Right kidney (tissue), 1 donor: ENCODE measurements around the gene ZNF512.
"Not testable (repeated sequence)": the region's sequence is repeated elsewhere in the genome, so short reads cannot be mapped to it uniquely, and the experiment has no call there.

Experiments
- DNase-seq: peaks from one replicate; pipeline ENCODE4 v3.0.0-alpha.2; 2016

ZNF512 gene

DNA sequence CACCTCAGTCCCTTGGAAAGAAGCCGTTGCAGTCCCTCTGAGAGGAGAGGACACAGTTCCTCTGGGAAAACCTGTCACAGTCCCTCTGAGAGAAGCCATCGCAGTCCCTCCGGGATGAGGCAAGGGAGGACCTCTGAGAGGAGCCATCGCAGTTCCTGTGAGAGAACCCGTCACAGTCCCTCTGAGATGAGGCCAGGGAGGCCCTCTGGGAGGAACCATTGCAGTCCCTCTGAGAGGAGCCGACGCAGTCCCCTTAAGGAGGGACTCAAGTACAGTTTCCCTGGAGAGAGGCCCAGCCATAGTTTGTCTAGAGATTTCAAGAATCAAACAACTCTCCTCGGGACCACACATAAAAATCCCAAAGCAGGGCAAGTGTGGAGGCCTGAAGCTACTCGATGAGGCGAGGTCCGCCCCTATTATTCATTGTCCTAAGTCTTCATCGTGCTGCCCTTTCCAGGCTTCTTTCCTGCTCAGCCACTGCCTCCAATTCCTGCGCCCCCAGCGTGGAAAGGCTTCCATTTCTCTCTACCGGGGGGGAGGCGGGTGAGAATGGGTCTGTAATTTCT lies 630 bp upstream of the ZNF512 start:
- no peak for DNase-seq

DNA sequence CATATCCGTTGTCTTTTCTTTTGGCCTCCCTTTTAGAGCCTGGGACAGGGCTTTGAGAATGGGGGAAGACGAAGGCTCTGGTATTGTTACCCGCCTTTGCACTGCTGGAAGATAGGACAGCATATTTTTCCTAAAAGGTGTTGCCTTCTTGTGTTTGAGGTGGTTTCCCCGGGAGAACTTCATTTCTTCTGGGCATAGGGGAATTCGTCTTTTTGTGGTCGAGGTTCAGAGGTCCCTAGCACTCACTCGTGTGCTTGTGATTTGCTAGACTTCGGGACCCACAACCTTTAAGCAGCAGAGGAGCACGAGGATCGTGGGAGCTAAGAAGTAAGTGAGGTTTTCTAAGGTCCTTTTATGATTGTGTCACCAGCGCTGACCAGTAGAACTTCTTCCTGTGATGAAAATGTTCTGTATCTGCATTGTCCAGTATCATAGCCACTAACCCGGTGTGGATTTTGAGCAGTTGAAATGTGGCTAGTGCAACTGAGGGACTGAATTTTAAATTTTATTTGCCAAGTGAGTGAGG lies 611 bp downstream of the ZNF512 start:
- DNase-seq: no peak

DNA sequence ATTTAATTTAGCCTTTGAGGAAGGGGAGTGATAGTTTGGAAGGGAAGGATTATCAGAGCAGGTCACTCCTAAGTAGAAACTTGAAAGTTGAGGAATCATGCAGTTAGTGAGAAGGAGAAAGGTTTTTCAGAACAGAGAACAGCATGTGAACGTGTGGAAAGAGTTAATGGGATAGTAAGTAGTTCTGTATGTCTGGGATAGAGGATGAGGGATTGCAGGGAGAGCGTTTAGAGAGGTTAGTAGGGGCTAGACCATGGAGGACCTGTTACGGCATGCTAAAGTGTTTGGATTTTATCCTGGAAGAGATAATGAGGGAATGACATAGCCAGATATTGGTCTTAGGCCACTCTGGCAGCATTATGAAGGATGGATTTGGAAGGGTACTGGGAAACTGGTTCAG lies 1.8 kb downstream of the ZNF512 start:
- no peak for DNase-seq

DNA sequence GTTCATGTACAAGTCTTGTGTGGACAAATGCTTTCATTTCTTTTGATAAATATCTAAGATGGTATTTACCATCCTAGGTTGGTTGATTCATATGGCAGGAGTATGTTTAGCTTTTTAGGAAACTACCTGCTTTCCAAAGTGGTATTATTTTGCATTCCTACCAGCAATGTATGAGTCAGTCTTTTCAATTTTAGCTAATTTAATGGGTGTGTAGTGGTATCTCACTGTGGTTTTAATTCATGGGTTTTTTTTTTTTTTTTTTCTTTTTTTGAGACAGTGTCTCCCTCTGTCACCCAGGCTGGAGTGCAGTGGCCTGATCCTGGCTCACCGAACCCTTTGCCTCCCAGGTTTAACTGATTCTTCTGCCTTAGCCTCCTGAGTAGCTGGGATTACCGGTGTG lies 4.2 kb downstream of the ZNF512 start:
- no peak for DNase-seq

DNA sequence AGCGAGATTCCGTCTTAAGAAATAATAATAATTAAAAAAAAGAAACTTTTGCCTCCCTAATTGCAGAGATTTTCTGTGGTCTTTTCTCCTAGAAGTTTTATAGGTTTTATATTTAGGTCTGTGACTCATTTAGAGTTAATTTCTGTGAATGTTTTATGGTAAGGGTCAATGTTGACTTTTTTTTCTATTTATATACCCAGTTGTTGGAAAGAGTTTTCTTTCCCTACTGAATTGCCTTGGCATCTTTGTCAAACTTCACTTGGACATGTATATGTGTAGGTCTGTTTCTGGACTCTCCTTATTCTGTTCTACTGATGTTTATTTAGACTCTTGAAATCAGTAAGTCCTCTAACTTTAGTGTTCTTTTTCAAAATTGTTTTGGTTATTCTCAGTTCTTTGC lies 5.5 kb downstream of the ZNF512 start:
- DNase-seq: no peak

DNA sequence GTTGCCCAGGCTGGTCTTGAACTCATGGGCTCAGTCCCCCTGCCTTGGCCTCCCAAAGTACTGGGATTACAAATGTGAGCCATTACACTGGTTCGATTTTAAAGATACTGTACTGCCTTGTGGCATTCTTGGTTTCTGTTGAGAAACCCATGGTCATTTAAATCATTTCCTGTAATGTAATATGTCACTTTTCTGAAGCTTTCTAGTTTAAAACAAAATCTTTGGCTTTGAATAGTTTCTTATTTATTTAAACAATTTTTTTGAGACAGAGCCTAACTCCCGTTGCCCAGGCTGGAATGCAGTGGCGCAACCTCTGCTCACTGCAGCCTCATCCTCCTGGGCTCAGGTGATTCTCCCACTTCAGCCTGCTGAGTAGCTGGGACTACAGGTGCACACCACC lies 8.9 kb downstream of the ZNF512 start:
- no peak for DNase-seq

DNA sequence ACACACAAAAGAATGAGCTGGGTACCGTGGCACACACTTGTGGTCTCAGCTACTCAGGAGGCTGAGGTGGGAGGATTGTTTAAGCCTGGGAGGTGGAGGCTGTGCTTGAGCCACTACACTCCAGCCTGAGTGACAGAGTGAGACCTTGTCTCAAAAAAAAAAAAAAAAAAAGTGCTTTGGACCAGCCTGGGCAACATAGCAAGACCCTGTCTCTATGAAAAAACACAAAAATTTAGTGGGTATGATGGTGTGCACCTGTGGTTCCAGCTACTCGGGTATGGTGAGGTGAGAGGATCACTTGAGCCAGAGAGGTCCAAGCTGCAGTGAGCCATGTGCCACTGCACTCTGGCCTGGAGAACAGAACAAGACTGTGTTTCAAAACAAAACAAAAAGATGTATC lies 10.4 kb downstream of the ZNF512 start:
- no peak for DNase-seq

DNA sequence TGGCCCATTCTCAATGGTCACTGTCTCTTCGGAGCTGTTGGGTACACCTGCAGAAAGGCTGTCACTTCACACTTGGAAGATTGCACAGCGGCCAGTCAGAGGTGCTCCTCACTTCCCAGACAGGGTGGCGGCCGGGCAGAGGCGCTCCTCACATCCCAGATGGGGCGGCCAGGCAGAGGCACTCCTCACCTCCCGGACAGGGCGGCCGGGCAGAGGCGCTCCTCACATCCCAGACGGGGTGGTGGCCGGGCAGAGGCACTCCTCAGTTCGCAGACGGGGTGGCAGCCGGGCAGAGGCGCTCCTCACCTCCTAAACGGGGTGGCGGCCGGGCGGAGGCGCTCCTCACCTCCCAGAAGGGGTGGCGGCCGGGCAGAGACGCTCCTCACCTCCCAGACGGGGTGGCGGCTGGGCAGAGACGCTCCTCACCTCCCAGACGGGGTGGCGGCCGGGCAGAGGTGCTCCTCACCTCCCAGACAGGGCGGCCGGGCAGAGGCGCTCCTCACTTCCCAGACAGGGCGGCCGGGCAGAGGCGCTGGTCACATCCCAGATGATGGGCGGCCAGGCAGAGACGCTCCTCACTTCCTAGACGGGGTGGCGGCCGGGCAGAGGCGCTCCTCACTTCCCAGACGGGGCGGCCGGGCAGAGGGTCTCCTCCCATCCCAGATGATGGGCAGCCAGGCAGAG lies 11.3 kb downstream of the ZNF512 start:
- not testable (repeated sequence) for DNase-seq

DNA sequence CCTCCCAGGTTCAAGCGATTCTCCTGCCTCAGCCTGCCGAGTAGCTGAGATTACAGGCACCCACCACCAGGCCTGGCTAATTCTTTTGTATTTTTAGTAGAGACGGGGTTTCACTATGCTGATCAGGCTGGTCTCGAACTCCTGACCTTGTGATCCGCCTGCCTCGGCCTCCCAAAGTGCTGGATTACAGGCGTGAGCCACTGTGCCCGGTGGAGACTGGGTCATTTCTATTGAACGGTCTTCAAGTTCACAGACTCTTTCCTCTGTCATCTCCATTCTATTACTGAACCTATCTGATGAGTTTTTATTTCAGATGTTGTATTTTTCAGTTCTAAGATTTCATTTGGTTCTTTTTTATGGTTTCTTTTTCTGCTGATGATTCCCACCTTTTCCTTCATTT lies 12.6 kb downstream of the ZNF512 start:
- not testable (repeated sequence) for DNase-seq

DNA sequence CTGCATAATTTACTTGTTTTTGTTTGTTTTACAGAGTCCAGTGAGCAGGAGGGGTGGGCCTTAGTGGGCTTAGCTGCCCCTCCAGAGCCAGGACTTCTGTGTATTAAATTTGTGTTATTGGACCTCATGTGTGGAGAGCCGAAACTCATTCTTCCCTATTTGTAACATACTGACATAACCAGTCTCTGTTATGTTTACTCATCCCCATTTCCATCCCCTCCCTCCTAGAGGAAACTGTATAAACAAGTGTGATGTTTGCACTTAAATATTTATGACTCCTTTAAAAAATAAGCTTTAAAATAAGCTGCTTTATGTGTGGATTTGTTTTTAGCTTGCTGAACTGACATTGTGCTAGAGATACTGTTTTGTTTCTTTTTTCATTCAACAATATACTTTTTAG lies 13.8 kb downstream of the ZNF512 start:
- no peak for DNase-seq

DNA sequence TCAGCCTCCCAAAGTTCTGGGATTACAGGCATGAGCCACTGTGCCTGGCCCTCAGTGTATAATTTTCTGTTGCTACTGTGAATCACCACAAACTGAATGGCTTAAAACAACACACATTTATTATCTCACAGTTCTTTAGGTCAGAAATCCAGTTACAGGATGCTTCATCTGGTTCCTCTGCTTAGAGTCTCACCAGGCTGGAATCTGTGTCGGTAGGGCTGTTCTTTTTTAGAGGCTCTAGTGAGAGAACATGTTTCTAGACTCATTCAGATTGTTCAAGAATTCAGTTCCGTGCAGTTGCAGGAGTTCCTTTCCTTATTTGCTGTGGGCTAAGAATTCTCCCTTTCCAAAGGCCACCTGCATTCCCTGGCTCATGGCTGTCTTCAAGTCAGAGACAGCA lies 23.8 kb downstream of the ZNF512 start:
- no peak for DNase-seq

DNA sequence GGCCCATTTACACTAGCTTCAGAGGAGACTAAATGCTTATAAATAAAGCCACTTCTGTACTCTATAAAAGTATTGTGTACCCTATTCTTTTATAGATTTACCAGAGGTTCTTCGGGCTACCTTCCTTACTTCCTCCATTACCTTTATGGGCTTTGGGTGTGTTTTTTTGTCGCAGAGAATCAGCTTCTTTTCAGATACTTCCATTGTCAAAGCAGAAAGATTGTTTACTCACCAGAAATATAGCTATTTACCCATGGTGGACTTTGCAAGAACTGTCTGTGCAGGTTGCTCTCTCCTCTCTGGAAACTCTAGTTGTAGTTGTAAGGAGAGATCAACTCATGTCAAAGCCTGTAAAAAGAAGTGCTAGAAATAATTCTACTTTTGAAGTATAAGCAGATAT lies 31.1 kb downstream of the ZNF512 start:
- DNase-seq: no peak

DNA sequence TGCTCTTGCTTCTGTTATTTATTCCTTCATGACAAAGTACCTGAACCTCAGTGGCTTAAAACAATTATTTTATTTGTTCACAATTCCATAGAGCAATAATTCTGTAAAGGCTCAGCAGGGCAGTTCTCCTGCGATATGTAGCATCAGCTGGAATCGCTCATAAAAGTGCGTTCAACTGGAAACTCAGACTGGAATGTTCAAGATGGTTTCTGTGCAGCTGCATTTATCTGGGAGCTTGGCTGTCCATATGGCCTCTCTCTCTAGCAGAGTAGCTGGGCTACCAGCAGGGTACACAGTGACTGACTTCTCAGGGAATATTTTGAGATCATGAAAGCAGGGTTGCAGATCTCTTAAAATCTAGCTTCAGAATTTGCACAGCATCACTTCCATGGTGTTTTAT lies 32.5 kb downstream of the ZNF512 start:
- DNase-seq: no peak

DNA sequence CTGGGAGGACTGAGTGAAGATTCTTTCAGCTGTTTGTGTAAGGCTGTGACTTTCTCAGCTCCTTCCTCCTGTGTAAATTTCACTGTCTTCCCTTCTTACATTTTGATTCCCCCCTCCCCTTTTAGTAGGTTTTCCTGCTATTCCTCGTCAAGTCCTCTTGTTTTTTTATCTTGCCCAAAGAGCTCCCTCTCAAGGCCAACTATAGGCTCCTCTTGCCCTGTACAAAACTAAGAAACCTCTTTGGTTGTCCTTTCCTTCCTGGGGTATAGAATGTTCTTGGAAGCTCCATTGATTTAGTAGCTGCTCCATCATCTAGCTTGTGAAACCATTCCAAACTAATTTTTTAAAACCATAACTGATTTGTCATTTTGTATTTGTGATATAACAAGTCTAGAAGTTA lies 38.7 kb downstream of the ZNF512 start:
- no peak for DNase-seq

DNA sequence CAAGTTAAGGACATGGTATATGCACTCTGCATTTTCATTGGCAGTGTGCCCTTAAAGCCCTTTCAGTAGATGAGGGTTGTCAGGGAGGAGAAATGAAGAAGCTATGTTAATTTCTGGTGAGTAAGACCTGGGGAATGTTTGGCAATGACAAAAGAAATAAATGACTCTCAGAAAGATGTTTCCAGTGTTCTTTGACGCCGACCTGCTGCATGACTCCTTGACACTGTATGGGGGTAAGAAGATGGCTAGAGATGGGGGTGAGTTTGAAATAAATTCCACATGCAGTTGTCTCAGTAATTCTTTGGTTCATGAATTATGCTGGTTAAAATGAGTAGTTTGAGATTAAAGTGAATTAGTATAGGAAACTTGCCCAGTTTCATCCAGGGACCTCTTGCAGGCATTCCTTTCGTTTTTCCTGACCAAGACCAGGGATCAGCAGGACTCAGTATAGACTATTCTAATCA lies 40.1 kb downstream of the ZNF512 start:
- no peak for DNase-seq

DNA sequence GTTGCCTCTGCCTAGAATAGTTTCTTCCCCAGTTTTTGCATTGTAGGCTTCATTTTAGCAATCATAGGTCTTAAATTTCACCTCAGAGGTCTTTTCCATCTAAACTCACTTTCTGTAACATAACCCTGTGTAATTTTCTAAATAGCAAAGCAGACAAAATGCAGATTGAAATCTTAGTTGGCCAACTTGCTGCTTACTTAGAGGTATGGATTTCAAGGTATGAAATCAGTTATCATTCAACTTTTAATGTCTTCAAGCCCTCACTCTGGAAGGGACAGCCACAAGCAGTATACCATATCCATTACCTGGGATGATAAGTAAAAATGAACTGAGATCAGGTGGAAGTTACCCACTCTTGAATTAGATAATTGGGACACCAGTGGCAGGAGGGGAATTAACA lies 42.1 kb downstream of the ZNF512 start:
- DNase-seq: no peak

DNA sequence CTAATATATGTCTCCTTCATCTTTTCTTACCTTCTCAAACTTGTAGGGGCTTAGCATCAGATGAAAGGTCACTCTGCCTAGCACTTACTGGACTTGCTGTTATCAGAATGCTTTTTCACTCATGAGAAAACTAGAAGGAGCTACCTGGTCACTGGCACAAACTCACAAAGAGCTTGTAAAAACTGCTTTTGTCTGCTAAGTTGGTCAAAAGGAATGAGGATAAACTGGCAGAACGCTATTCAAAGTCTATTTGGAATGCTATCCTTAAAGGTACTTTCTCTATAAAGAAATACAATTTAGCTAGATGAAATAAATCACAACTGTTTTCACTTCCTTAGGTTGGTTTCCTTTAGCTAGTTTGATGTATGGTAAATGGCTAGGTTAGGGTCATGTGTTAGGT lies 43.5 kb downstream of the ZNF512 start:
- DNase-seq: not testable (repeated sequence)

DNA sequence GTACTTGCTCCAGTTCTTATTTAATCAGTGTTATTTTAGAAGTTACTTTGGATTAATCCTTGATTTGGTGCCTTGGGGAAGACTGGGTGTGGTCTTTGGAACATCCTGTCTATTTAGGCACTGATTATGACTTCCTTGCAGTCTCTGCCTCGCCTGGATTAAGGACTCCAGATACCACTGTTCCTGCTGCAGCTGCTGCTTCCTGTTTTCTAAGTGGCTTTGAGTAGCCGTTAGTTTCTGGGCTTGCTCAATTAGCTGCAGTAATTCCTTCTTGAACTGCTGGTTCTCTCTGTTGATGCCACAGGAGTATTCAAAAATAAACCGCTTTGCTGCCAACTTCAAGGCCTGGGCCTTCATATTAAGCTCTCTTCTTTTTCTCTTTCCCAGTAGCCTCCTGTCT lies 44.1 kb downstream of the ZNF512 start:
- not testable (repeated sequence) for DNase-seq

DNA sequence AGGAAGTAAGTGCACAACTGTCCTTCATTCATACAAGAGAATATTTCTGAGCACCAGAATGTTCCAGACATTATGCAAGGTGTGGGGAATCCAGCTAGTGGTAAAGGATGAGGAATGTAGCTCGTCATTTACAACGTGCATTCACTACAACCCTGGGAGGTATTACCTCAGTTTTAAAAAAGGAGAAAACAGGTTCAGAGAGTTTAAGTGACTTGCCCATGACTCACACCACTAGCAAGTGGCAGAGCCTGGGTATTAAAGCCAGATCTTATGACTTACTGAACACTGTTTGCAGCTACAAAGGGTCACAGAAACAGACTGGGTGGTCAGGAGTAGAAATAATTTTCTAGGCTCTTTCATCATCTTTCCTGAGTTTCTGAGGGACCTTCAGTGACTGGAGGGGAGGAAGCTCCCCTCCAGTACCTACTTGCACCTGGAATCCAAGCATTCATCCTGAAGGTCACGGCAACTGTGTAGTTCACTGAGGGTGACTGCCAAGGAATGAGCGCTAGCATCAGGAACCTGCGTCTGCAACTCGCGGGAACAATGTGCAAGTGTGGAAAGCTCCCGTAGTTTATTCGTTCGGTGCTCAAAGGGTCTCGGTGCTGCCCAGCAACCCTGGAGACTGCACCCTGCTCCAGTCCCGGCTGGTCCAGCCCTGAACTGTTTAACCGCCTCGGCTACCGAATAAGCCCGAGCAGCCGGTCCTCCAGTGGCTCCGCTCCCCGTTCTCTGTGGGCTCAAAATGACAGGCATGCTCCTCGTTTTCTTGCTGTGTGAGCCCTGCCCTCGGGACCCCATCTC lies 45.3 kb downstream of the ZNF512 start:
- no peak for DNase-seq

DNA sequence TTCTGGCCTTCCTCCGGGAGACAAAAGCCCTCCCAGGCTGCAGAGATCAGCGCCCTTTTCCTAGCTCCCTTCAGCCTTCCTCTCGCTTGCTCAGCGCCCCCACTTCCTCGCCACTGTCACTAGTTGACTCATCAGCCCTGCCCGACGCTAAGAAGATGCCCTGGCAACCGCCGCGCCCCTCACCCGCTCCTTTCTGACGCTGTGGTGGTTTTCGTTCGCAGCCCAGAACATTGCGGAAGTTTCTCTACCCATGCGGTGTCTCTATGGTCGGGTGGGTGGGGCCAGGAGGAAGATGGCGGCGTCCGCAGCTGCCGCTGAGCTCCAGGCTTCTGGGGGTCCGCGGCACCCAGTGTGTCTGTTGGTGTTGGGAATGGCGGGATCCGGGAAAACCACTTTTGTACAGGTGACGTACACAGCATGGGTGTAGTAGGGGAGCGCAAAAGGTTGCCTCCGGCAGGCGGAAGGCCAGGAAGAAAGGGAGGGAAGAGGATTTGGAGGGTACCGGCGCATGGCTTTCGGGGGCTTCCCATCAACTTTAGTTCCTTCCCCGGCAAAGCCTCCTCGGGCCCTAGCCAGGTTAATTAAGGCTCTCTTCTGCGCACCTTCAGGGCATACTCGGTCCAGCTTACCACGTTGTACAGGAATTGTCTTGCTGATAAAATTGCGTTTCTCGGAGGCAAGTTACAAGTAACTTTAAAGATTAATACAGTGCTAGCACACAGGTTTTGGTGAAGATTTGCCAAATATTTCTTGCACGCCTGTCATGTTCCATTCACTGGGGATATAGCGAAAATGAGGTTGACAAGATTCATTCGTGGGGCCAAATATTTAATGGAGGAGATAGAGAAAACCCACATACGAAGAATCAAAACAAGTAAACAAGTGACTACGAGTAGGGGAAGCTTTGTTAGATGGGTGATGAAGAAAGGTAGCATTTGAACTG lies 46.2 kb downstream of the ZNF512 start, which contains the start of the genes CCDC121 and GPN1:
TSS of gene CCDC121 (minus strand) at position 246 of the 943 bp plus-strand sequence. CDS start 1,213 bp downstream, outside the sequence.
TSS of gene GPN1 (plus strand) at position 284 of the 943 bp plus-strand sequence. CDS start at position 293, 9 bp downstream.
- peak; percentile 80 for DNase-seq

DNA sequence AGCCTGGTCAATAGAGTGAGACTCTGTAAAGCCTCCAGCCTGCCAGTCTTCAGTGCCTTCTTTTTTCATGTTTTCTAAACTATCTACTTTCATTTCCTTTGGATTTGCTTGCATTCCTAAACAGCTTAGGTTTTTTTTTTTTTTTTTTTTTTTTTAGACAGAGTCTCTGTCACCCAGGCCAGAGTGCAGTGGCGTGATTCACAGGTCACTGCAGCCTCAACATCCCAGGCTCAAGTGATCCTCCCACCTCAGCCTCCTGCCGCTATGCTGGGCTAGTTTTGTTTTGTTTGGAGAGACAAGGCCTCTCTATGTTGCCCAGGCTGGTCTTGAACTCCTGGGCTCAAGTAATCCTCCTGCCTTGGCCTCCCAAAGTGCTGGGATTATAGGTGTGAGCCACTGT lies 47.4 kb downstream of the ZNF512 start:
- not testable (repeated sequence) for DNase-seq

DNA sequence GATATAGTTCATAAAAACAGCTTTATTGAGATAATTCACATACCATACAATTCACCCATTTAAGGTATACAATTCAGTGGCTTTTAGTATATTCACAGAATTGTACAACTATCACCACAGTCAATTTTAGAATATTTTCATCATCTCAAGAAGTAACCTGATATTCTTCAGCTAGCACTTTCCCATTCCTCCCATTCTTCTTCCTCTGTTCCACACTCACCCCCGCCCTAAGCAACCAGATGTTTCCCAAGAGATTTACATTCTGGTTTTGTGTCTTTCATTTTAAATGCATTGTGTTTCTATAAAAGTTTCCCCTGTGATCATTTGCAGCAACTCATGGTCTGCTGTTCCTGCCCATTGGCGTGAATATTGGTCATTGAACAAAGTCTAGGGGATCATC lies 51.4 kb downstream of the ZNF512 start:
- no peak for DNase-seq
